GM12864 (cell line): ENCODE data around the gene IPO13.

Experiments used
- DNase-seq: peaks from one replicate; pipeline ENCODE4 v3.0.0-alpha.2; 2011; ENCODE audit warnings: low read depth
- H3K4me3 ChIP-seq: 2 replicates; pipeline ENCODE4 v1.5.1; 2011; ENCODE audit warnings: mild to moderate bottlenecking, low read depth, low read length, control low read depth
- TF ChIP-seq, protein P1 (sequence below): IDR thresholded peaks from 2 replicates; pipeline ENCODE4 v1.5.1; 2011; ENCODE audit warnings: low read depth, mild to moderate bottlenecking, moderate library complexity, low read length, control low read depth, inconsistent platforms; ENCODE audit errors: missing control alignments

The IPO13 gene

DNA sequence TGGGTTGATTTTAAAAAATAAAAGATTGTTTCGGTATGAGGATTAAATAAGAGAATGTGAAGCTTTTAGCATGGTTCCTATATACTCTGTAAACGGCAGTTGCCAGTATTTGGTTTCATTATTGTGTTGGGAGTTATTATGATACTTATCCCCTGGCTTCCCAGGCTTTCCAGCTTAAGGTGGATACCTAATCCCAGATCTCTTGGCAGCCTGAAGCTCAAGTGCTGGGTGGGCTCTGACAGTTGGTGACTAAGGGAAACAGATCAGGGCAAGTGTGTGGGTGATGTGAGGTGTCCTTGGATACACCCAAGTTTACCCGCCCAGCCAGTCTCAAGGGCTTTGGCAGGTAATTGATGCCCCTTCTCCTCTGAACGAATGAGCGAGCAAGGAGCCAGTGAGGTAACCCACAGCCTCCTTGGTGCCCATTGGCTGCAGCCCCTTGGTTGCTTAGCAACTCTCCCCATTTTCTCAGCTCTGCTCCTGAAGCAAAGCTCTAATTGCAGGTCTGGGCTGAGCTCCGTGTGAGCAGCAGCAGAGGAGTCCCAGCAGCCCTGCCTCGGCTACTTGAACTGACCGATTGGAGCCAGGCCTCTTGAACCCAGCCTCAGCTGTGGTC lies 6.1 kb downstream of the IPO13 start:
- no peak overlapping the region for H3K4me3 ChIP-seq
- TF ChIP-seq, protein P1, sequence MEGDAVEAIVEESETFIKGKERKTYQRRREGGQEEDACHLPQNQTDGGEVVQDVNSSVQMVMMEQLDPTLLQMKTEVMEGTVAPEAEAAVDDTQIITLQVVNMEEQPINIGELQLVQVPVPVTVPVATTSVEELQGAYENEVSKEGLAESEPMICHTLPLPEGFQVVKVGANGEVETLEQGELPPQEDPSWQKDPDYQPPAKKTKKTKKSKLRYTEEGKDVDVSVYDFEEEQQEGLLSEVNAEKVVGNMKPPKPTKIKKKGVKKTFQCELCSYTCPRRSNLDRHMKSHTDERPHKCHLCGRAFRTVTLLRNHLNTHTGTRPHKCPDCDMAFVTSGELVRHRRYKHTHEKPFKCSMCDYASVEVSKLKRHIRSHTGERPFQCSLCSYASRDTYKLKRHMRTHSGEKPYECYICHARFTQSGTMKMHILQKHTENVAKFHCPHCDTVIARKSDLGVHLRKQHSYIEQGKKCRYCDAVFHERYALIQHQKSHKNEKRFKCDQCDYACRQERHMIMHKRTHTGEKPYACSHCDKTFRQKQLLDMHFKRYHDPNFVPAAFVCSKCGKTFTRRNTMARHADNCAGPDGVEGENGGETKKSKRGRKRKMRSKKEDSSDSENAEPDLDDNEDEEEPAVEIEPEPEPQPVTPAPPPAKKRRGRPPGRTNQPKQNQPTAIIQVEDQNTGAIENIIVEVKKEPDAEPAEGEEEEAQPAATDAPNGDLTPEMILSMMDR: no peak
- DNase-seq: no peak

DNA sequence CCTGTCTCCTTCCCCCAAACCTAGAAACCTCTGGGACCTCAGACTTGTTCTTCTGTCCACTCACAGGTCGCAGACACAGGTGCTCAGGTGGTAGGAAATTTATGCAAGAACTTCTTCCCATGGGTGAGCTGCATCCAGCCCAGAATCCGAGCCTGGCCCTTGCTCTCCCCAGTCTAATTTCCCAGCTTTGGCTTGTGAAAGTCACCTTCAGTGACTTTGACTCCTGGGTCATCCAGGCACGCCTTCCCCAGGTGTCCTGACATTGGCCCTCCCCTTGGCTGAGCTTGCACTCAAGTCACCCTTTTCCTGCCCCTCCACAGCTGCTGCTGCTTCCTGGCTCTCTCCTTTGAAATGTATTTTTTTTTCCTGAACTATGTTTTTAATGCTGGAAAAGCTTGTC lies 6.6 kb downstream of the IPO13 start:
- H3K4me3 ChIP-seq: no peak overlapping the region
- TF ChIP-seq, protein P1: no peak
- no peak for DNase-seq

DNA sequence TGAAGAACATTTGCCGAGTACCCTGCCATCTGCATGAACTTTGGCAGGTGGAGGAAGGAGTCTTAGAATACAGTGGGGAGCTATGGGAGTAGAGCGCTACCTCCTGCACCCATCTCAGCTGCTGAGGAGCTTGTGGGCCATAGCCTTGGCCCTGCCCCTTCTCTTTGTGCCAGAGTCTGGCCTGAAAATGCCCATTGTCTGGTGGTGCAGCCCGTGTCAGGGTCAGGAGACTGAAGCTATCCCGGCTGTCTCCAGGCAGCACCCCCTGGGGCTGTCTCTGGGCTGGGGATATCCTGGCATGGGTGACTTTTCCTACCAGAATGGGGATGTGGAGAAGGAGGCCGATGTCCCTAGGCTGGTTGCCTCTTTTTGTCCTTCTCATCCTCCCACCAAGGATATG lies 7.3 kb downstream of the IPO13 start:
- TF ChIP-seq, protein P1: no peak
- DNase-seq: no peak
- H3K4me3 ChIP-seq: no peak overlapping the region

DNA sequence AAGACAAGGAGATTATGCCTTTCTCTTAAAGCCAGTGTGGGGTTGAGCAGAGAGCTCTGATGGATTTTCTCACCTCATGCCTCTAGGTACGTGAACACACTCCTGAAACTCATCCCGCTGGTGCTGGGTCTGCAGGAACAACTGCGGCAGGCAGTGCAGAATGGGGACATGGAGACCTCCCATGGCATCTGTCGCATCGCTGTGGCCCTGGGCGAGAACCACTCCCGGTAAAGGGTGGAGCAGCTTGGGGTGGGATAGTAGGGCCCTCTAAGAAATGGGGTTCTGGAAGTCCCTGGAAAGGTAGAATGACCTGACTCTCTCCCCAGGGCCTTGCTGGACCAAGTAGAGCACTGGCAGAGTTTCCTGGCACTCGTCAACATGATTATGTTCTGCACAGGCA lies 9.5 kb downstream of the IPO13 start:
- no peak for DNase-seq
- H3K4me3 ChIP-seq: no peak overlapping the region
- TF ChIP-seq, protein P1: no peak

DNA sequence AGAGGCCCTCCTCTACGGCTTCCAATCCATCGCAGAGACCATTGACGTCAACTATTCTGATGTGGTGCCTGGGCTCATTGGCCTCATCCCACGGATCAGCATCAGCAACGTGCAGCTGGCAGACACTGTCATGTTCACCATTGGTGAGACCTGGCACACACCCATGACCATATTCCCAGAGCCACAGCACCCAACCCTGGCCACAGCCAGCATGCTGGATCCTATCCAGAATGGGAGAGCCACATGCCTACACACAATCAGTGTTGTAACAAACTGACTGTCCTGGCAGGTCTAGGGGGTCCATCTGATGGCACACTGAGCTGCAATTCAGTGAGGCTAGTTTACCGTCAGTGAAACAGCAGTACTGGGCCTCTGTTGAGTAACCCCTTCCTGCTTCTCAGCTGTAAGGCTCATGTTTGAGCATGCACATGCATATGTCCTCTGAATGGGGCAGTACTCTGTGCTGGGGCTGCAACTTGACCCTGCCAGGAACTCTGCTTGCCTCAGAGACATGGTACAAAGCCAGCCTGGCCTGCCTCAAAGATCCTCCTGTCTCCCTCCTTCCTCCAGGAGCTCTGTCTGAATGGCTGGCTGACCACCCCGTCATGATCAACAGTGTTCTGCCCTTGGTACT lies 10.8 kb downstream of the IPO13 start:
- TF ChIP-seq, protein P1: no peak
- no peak for DNase-seq
- no peak overlapping the region for H3K4me3 ChIP-seq

DNA sequence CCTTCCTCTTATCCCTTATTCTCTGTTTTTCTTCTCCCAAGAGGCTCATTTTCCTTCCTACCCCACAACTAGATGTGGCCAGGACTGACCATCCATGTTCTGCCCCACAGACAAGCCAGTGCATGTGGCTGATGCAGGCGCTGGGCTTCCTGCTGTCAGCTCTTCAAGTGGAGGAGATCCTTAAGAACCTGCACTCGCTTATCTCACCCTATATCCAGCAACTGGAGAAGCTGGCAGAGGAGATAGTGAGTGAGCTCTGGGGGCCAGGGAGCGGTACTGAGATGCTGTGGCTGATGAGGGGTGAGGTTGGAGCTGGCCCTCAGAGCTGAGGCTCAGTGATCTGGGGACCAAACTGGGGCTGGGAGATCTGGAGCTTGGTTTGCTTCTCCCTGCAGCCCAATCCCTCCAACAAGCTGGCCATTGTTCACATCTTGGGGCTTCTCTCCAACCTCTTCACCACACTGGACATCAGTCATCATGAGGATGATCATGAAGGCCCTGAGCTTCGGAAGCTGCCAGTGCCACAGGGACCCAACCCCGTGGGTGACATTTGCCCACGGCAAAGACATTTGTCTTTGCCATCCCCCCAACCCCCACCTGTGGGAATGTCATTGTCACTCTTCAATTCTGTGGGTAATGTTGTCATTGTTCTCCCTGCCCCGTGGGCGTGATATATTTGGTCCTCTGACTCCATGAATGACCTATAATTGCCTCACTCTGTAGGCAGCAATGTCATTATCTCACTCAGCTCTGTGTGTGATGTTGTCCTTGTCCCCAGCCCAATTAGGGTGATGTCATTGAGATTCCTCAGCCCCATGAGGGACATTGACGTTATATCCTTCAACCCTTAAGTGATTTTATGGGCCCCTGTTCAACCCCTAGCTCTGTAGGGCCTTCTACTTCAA lies 11.9 kb downstream of the IPO13 start:
- TF ChIP-seq, protein P1: no peak
- no peak overlapping the region for H3K4me3 ChIP-seq
- no peak for DNase-seq
